GM19395 (cell line): ENCODE data around the gene SNTG2.

Experiments used
- ATAC-seq: cut with Tn5 transposase; IDR thresholded peaks from one replicate; pipeline ENCODE4 v1.9.1; 2021; ENCODE audit warnings: mild to moderate bottlenecking, moderate library complexity; ENCODE audit not compliant: unreplicated experiment

The SNTG2 gene

DNA sequence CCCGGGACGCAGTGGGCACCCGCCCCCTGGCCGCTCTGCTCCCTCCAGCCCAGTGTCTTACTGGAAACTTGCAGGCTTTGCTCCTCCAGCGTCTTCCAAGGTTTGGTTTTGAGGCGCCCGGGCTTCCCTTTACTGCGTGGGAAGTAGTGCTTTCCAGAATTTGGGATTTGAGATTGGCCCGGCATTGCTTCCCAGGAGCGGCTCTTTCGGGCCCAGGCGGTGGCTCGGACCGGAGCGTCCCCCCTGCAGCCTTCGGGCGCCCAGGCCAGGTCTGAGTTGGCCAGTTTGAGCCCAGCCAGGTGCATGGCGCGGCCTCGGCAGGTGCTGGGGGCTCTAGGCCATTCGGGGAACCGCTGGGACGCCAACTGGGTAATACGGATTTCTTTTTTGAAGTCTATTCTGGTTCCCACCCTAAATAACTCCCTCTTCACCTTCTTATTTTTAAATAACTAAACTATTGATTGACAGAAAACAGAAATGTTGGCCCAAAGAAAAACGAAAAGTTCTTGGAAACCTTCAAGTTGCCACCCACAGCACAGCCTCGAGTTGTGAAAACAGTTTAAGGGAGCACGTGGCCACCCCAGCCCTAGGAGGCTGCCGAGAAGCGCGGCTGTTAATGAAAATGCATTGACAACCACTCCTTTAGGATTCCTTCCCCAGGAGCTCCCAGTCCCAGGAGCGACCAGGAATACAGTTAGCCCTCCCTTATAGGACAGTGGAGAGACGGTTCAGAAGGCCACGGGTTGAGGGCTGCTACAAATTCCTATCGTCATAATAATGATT, 766 bp downstream of the SNTG2 start:
- ATAC-seq, result no peak

DNA sequence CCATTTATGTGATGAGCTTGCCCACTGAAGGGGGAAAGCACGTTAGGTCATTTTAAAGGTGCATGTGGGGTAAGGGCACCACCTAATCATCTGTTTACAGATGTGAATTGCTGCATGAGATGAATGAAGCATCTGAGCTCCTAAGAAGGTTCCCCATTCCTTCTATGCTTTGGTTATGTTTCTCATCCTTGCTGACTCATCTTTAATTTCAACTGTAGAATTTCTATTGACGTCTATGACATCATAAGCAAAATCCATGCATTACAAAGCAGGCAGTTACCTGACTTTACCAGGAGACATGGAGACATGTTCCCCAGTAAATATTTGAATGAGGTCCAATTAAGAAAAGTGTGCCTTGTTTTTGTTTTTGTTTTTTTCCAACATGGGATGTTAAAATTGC, 2.8 kb downstream of the SNTG2 start:
- ATAC-seq, result no peak

GRCh38 chr2:953975-954686, 3.5 kb downstream of the SNTG2 start:
- no peak for ATAC-seq

- no peak for ATAC-seq
Measured at GRCh38 chr2:954687-955000, 4.0 kb downstream of the SNTG2 start.

GRCh38 chr2:955829-956731, 5.4 kb downstream of the SNTG2 start:
- ATAC-seq, result no peak

- ATAC-seq, result no peak
Measured at GRCh38 chr2:959457-959856, 8.8 kb downstream of the SNTG2 start.

GRCh38 chr2:960061-960736, 9.6 kb downstream of the SNTG2 start:
- no peak for ATAC-seq

GRCh38 chr2:961786-962185, 11.1 kb downstream of the SNTG2 start:
- ATAC-seq, result no peak

GRCh38 chr2:963876-964275, 13.2 kb downstream of the SNTG2 start:
- ATAC-seq, result no peak

GRCh38 chr2:964562-964961, 13.9 kb downstream of the SNTG2 start:
- ATAC-seq, result no peak

GRCh38 chr2:965640-966147, 15.0 kb downstream of the SNTG2 start:
- ATAC-seq, result no peak

DNA sequence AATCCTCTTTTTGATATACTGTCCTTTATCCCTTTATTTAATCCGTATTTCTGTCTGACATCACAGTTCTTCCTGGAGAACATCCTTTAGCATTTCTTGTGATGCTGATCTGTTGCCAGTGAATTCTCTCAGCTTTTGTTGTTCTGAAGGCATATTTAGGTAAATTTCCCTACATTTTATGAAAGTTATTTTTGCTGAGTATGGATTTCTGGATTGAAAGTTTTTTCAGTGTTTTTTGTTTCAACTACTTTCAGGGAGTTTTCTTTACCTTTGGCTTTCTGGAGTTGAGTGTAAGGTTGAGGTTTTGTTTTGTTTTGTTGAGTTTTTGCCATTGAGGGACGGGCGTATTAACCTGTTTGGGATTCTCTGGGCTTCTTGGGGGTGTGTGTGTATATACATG, 22.5 kb downstream of the SNTG2 start:
- no peak for ATAC-seq

DNA sequence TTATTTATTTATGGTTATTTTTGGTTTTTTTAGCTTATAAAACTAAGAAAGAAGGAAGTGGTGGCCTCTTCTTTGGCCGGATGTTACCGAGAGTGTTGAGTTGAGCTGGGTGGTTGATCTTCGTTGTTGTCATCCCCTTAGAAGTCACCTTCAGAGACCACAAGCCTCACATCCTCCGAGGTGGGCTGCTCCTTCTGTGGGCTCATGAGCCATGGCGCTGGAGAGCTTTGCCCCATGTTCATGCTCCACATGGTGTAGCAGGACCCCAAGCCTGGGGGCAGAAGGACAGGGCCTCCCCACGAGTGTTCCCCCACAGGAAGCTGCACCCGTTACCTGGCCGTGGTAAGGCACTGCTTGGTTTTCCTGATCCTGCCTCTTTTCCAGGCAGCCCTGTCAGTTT, 23.4 kb downstream of the SNTG2 start:
- ATAC-seq, result peak; percentile 65

- ATAC-seq, result no peak
Measured at GRCh38 chr2:974502-974901, 23.9 kb downstream of the SNTG2 start.

DNA sequence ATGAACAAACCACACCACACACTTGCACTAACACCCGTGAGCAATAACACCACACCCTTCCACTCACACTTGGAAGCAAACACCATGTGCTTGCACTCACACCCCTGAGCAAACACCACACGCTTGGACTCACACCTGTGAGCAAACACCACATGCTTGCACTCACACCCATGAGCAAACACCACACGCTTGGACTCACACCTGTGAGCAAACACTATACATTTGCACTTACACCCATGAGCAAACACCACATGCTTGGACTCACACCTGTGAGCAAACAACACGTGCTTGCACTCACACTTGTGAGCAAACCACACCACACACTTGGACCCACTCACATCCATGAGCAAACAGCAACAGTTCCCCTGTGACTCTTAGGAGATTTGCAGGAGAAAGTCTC, 24.4 kb downstream of the SNTG2 start:
- no peak for ATAC-seq

GRCh38 chr2:979069-979928, 28.6 kb downstream of the SNTG2 start:
- peak; percentile 75 for ATAC-seq

DNA sequence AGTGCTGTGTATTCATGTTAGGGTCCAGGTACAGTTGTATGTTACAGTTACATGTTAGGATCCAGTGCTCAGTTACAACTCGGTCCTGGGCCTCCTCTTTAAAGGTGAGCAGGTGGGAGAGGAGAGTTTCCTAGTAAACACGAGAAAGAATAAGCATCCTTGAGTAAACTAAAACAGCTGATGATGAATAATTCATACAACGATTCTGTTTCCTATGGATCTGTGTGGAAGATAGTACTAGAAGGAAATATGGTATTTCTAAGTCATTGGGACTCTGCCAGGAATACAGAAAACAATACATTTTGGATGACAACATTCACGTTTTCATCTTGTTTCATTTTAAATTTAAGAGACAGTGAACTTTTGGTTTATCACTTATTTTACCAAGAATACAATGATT, 29.5 kb downstream of the SNTG2 start:
- no peak for ATAC-seq

- ATAC-seq, result no peak
Measured at GRCh38 chr2:981258-981657, 30.6 kb downstream of the SNTG2 start.

- no peak for ATAC-seq
Measured at GRCh38 chr2:981759-982158, 31.1 kb downstream of the SNTG2 start.

- no peak for ATAC-seq
Measured at GRCh38 chr2:985317-985898, 34.8 kb downstream of the SNTG2 start.
